Ishikawa (cell line): ENCODE results near the gene PSMB11.

Experiments used
- CEBPB ChIP-seq: IDR thresholded peaks from 2 replicates; pipeline ENCODE4 v1.6.1; 2012
- CREB1 ChIP-seq: IDR thresholded peaks from 2 replicates; pipeline ENCODE4 v1.6.1; 2012; ENCODE audit warnings: low read depth
- EGR1 ChIP-seq: IDR thresholded peaks from 2 replicates; pipeline ENCODE4 v1.6.1; 2012
- EP300 ChIP-seq: IDR thresholded peaks from 2 replicates; pipeline ENCODE4 v1.6.1; 2012; ENCODE audit warnings: borderline replicate concordance
- FOXM1 ChIP-seq: IDR thresholded peaks from 2 replicates; pipeline ENCODE4 v1.6.1; 2012; ENCODE audit warnings: low read depth, borderline replicate concordance
- NFIC ChIP-seq: IDR thresholded peaks from 2 replicates; pipeline ENCODE4 v1.6.1; 2012
- RAD21 ChIP-seq: IDR thresholded peaks from 2 replicates; pipeline ENCODE4 v1.6.1; 2012; ENCODE audit warnings: low read depth
- REST ChIP-seq: IDR thresholded peaks from 2 replicates; pipeline ENCODE4 v1.6.1; 2012; ENCODE audit warnings: low read depth, mild to moderate bottlenecking
- TAF1 ChIP-seq: IDR thresholded peaks from 2 replicates; pipeline ENCODE4 v1.6.1; 2012; ENCODE audit warnings: low read depth, mild to moderate bottlenecking
- TCF12 ChIP-seq: IDR thresholded peaks from 2 replicates; pipeline ENCODE4 v1.6.1; 2012; ENCODE audit warnings: low read depth
- YY1 ChIP-seq: IDR thresholded peaks from 2 replicates; pipeline ENCODE4 v1.6.1; 2012; ENCODE audit warnings: low read depth
- TF ChIP-seq, protein P1 (sequence below): IDR thresholded peaks from 2 replicates; pipeline ENCODE4 v1.6.1; 2012

GRCh38 chr14:23043145-23043544 is 1.1 kb downstream of the PSMB11 start:
- no peak for TF ChIP-seq TAF1
- TF ChIP-seq CREB1: no peak
- no peak for TF ChIP-seq RAD21
- no peak for TF ChIP-seq CEBPB
- TF ChIP-seq NFIC: no peak
- TF ChIP-seq EP300: no peak
- TF ChIP-seq, protein P1, sequence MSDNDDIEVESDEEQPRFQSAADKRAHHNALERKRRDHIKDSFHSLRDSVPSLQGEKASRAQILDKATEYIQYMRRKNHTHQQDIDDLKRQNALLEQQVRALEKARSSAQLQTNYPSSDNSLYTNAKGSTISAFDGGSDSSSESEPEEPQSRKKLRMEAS: no peak
- TF ChIP-seq FOXM1: no peak
- TF ChIP-seq EGR1: no peak
- TF ChIP-seq TCF12: no peak
- no peak for TF ChIP-seq YY1
- TF ChIP-seq REST: no peak
